HG03442 (cell line): ENCODE measurements around the gene SOX6.
"Not testable (repeated sequence)": the region's sequence is repeated elsewhere in the genome, so short reads cannot be mapped to it uniquely, and the experiment has no call there.

Source experiments
- ATAC-seq: cut with Tn5 transposase; IDR thresholded peaks from one replicate; pipeline ENCODE4 v1.9.1; 2021; ENCODE audit warnings: mild to moderate bottlenecking, moderate library complexity; ENCODE audit not compliant: unreplicated experiment

The SOX6 gene

GRCh38 chr11:16157327-16157726, 199.0 kb downstream of the SOX6 start:
- no peak for ATAC-seq

- no peak for ATAC-seq
These were observed 200.9 kb downstream of the SOX6 start for GRCh38 chr11:16155448-16155847.

GRCh38 chr11:16154715-16155396, 201.5 kb downstream of the SOX6 start:
- no peak for ATAC-seq

- ATAC-seq, result no peak
These were observed 202.4 kb downstream of the SOX6 start for GRCh38 chr11:16153951-16154350.

- no peak for ATAC-seq
These were observed 205.2 kb downstream of the SOX6 start for GRCh38 chr11:16151138-16151537.

- ATAC-seq, result no peak
These were observed 206.9 kb downstream of the SOX6 start for GRCh38 chr11:16149476-16149875.

GRCh38 chr11:16148301-16148931, 207.9 kb downstream of the SOX6 start:
- no peak for ATAC-seq

- not testable (repeated sequence) for ATAC-seq
These were observed 209.4 kb downstream of the SOX6 start for GRCh38 chr11:16146980-16147379.

- not testable (repeated sequence) for ATAC-seq
These were observed 214.7 kb downstream of the SOX6 start for GRCh38 chr11:16141614-16142013.

GRCh38 chr11:16141162-16141561, 215.2 kb downstream of the SOX6 start:
- ATAC-seq, result not testable (repeated sequence)

GRCh38 chr11:16136792-16137390, 219.5 kb downstream of the SOX6 start:
- no peak for ATAC-seq

GRCh38 chr11:16133867-16134266, 222.5 kb downstream of the SOX6 start:
- ATAC-seq, result no peak

GRCh38 chr11:16127732-16128131, 228.6 kb downstream of the SOX6 start:
- no peak for ATAC-seq

GRCh38 chr11:16126362-16126761, 230.0 kb downstream of the SOX6 start:
- no peak for ATAC-seq

- ATAC-seq, result no peak
These were observed 230.6 kb downstream of the SOX6 start for GRCh38 chr11:16125796-16126195.

GRCh38 chr11:16124390-16124789, 232.0 kb downstream of the SOX6 start:
- ATAC-seq, result no peak

GRCh38 chr11:16121853-16122252, 234.5 kb downstream of the SOX6 start:
- no peak for ATAC-seq

- ATAC-seq, result no peak
These were observed 236.3 kb downstream of the SOX6 start for GRCh38 chr11:16120008-16120407.

GRCh38 chr11:16117989-16118756, 238.2 kb downstream of the SOX6 start:
- no peak for ATAC-seq

GRCh38 chr11:16114978-16115871, 241.1 kb downstream of the SOX6 start:
- no peak for ATAC-seq

GRCh38 chr11:16114431-16114830, 241.9 kb downstream of the SOX6 start:
- ATAC-seq, result no peak
